Activated CD4-positive, CD25-positive, alpha-beta regulatory T cell treated with anti-CD3 and anti-CD28 coated beads, Interleukin-2, amount 50 U/mL, for 72 hours (primary cell): ENCODE measurements around the gene ADH5.
A peak's percentile ranks its signal among the peaks of the same experiment; 100 is the strongest.
"Not testable (repeated sequence)": the region's sequence is repeated elsewhere in the genome, so short reads cannot be mapped to it uniquely, and the experiment has no call there.

ENCODE experiments used
- DNase-seq: peaks from one replicate; pipeline ENCODE4 v3.0.0; 2021

ADH5 gene

GRCh38 chr4:99088481-99089365, at the start of gene ADH5:
TSS of gene ADH5 (minus strand) at chr4:99088788. CDS start at chr4:99088700, 88 bp downstream.
- peak; percentile 78 for DNase-seq

DNA sequence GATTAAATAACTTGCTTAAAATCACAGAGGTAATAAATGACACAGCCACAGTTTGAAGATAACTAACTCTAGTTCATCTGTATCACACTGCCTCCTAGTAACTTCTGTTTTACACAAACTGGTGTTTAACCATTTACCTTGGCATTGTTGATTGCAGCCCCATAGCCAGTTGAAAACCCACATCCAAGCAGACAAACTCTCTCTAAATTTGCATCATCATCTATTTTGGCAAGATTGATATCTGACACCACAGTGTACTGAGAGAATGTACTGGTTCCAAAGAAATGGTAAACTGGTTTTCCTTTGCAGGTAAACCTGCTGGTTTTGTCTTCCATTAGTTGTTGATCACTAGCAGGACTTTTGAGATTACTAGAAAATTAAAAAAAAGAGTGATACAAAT, 47.7 kb upstream of the ADH5 start:
- no peak for DNase-seq

- no peak for DNase-seq
Observed at GRCh38 chr4:99135541-99136162, 47.1 kb upstream of the ADH5 start.

DNA sequence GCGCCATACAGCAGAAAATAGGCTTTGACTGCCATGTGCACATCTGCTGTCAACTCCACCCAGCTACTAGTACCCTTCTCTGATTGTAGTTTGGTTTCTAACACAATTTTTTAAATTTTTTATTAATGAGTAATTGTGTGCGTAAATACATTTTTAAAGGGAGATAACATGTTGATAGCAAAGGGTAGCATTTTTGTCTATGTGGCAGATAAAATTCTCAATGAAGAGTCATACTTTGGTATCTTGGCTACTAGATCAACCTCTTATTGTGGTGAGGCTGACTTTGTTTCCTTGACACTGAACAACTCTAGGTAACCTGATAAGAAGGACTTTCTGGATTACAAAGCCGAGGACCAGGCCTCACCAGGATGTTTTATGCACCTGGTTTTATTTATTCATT, 46.0 kb upstream of the ADH5 start:
- DNase-seq = no peak

DNA sequence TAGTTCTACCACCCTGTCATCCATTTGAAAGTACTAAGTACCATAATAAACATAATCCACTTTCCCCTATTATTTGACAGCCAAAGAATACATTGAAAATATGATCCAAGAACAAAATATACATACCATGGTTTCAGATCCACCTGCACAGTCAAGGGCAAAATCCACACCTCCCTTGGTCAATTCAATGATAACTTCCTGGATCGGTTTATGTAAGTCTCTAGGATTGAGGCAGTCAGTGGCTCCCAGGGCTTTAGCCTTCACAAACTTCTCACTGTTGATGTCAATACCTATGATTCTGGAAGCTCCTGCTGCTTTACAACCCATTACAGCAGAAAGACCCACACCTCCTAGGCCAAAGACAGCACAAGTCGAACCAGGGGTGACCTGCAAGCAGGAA, 42.8 kb upstream of the ADH5 start:
- DNase-seq = no peak

DNA sequence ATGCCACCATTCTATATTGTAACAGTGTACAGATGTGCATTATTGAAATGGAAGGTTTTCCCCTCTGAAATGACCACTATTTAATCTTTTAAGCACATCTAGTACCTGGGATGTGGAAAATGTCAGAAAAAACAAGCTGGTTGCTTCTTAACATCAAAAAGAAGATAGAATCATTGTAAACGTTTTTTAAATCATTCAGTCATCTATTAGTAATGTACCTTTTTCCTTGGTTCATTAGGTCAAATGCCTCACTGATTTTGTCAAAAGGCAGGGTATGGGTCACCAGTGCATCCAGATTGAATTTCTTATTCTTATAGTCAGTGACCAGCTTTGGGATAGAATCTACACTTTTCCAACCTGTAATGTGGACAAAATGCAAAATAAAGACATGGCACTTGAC, 37.8 kb upstream of the ADH5 start:
- no peak for DNase-seq

GRCh38 chr4:99121008-99121407, 32.4 kb upstream of the ADH5 start:
- no peak for DNase-seq

DNA sequence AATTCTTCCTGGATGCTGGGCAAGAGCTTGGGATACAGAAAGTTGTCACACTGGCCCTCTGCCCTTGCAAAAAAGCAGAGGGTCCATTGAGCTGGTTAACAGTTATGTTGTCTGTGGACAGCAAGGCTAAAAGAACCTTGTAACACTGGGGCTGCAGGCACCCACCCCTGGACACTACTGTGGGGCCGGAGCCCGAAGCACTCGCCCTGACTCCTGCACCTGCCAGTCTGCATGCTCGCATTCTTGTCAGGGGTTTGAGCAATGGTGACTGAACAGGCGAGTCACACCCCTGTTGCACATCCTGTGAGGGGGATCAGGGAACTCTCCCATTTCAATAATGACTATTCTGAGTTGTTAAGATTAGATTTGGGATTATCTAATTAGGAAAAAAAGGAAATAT, 31.9 kb upstream of the ADH5 start:
- no peak for DNase-seq

- no peak for DNase-seq
Observed at GRCh38 chr4:99117876-99118693, 29.5 kb upstream of the ADH5 start.

DNA sequence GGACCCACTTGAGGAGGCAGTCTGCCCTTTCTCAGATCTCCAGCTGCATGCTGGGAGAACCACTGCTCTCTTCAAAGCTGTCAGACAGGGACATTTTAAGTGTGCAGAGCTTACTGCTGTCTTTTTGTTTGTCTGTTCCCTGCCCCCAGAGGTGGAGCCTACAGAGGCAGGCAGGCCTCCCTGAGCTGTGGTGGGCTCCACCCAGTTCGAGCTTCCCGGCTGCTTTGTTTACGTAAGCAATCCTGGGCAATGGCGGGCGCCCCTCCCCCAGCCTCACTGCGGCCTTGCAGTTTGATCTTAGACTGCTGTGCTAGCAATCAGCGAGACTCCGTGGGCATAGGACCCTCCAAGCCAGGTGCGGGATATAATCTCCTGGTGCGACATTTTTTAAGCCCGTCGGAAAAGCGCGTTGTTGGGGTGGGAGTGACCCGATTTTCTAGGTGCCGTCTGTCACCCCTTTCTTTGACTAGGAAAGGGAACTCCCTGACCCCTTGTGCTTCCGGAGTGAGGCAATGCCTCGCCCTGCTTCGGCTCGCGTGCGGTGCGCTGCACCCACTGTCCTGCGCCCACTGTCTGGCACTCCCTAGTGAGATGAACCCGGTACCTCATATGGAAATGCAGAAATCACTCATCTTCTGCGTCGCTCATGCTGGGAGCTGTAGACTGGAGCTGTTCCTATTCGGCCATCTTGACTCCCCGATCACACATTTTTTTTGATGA, 28.7 kb upstream of the ADH5 start:
- not testable (repeated sequence) for DNase-seq

- DNase-seq = not testable (repeated sequence)
Observed at GRCh38 chr4:99109286-99109685, 20.7 kb upstream of the ADH5 start.

- no peak for DNase-seq
Observed at GRCh38 chr4:99104153-99104552, 15.6 kb upstream of the ADH5 start.

GRCh38 chr4:99103166-99103565, 14.6 kb upstream of the ADH5 start:
- DNase-seq = no peak

GRCh38 chr4:99102634-99103033, 14.0 kb upstream of the ADH5 start:
- DNase-seq = no peak

- no peak for DNase-seq
Observed at GRCh38 chr4:99100876-99101275, 12.3 kb upstream of the ADH5 start.

DNA sequence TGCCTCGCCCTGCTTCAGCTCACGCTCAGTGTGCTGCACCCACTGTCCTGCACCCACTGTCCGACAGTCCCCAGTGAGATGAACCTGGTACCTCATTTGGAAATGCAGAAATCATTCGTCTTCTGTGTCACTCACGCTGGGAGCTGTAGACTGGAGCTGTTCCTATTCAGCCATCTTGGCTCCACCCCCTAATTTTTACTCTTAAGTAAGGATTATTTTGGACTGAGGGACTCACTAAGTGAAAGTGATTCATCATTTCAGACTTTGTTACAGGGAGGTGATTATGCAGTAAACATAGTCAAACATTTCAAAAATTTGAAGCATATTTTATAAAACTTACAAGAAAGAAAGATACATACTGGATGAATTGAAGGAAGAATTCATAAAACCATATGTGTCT, 11.2 kb upstream of the ADH5 start:
- not testable (repeated sequence) for DNase-seq

DNA sequence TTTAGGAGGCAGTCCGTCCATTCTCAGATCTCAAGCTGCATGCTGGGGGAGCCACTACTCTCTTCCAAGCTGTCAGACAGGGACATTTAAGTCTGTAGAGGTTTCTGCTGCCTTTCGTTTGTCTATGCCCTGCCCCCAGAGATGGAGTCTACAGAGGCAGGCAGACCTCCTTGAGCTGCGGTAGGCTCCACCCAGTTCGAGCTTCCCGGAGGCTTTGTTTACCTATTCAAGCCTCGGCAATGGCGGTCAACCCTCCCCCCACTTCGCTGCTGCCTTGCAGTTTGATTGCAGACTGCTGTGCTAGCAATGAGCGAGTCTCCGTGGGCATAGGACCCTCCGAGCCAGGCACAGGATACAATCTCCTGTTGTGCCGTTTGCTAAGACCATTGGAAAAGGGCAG, 10.7 kb upstream of the ADH5 start:
- no peak for DNase-seq

DNA sequence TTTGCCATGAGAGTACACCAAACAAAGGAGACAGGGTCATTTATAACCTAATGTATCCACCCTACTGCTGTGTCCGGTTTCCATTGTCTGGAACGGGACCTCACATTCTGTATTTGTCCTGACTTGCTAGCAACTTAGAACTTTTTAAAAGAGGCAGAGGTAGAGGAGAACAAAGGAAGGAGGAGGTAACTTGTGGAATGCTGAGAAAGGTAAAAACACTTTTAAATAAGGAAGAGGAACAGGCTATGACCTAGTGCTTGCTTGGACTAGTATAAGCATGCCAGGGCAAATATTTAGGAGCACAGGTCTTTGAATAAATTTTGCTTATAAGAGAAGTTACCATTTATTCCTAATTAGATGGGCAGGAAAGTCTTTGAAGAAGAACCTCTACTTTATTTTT, 3.3 kb upstream of the ADH5 start:
- not testable (repeated sequence) for DNase-seq

DNA sequence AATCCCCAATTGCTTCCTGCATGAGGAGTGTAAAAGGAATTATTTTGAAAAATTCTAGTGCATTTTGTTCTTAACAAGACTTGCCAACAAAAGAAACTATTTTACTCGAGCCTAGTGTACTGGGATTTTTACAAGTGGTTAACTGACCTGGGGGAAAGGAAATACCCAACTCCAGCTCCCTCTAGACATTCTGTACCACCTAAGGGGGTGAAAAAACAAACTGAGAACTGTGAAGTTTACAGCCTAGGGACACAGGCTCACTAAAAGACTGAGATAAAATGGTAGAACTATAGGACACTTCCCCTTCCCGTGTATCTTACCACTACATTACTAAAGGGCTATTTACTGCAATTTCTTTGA, 2.6 kb upstream of the ADH5 start:
- no peak for DNase-seq

DNA sequence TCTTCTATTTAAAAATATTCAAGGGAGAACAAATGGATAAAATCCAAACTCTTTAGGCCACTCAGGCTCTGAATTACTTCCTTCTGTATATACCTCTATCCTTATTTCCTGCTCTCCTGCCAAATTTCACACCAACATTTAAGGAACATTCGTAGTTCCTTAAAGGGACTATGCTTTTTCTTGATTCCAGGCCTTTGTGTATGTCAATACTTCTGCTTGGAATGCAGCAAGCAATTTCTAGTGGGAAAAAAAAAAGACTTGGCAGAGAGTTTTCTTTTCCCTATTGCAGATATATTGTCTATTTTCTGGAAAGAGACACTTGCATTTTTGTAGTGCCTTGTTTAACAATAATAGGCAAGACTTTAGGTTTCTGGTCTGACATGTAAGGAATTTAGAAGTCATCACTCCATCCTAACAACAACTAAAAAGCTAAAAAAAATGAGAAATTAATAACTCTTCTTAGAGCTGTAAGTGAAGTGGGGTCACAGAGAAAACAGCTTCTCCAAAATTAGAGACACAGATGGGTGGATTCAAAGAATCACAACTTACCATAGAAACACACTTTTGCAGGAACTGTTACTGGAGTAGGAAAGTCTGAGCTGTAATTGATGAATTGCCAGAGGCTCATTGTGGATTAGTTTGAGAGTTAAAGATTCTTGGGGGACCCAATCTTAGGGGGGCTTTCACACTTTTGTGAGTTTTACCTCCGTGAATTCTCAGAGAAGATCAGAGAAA, 2.1 kb upstream of the ADH5 start:
- no peak for DNase-seq

DNA sequence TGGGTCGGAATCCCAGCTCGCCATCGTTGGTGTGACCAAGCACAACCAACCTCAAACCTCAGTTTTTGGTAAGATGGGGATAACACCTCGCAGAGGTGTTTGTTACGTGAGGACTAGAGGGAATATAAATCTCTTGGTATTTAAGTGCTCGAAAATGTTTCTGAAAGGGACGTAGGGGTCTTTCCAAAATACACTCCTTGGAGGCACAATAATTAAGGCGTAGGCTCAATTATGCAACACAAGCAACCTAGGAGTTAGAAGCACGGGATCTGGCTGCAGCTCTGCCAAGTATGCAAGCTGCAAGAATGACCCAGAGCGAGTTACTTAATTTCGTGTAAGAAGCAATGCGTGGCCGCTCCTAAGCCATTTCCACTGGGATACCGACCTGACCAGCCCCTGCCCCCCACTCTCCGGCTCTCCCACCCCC, 552 bp downstream of the ADH5 start:
- DNase-seq = no peak

GRCh38 chr4:99084595-99084994, 4.0 kb downstream of the ADH5 start:
- no peak for DNase-seq
